ENCODE measurements around the gene ACACA.

The ACACA gene

GRCh38 chr17:37340804-37341203 lies 65.8 kb downstream of the ACACA start:
- no peak overlapping the region for H3K4me3 ChIP-seq (ENCODE audit: low read length)
- no peak for DNase-seq (ENCODE audit: low read depth)
- TF ChIP-seq, protein P1, sequence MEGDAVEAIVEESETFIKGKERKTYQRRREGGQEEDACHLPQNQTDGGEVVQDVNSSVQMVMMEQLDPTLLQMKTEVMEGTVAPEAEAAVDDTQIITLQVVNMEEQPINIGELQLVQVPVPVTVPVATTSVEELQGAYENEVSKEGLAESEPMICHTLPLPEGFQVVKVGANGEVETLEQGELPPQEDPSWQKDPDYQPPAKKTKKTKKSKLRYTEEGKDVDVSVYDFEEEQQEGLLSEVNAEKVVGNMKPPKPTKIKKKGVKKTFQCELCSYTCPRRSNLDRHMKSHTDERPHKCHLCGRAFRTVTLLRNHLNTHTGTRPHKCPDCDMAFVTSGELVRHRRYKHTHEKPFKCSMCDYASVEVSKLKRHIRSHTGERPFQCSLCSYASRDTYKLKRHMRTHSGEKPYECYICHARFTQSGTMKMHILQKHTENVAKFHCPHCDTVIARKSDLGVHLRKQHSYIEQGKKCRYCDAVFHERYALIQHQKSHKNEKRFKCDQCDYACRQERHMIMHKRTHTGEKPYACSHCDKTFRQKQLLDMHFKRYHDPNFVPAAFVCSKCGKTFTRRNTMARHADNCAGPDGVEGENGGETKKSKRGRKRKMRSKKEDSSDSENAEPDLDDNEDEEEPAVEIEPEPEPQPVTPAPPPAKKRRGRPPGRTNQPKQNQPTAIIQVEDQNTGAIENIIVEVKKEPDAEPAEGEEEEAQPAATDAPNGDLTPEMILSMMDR (IDR thresholded peaks at IDR 0.05; ENCODE audit: insufficient read depth, low read depth, low read length, missing control alignments), result no peak

DNA sequence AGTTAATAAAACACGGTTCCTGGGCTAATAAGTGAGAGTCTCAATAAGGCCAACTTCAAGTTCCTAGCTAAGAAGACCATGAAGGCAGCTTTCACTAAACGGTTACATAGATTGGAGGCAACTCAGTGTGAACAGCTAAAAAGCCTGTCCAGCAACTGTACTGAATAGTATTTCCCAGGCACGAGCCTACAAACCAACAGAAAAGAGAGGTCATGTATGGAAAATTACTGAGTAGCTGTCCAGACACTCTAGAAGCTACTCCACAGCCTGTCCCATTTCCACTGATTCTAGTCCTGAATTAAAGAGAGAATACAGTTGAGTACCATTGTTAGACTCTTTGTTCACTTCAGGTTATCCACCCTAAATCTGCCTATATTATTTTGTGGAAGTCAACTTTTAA lies 67.3 kb downstream of the ACACA start:
- TF ChIP-seq, protein P1 (IDR thresholded peaks at IDR 0.05; ENCODE audit: insufficient read depth, low read depth, low read length, missing control alignments), result no peak
- DNase-seq (ENCODE audit: low read depth), result no peak
- no peak overlapping the region for H3K4me3 ChIP-seq (ENCODE audit: low read length)

DNA sequence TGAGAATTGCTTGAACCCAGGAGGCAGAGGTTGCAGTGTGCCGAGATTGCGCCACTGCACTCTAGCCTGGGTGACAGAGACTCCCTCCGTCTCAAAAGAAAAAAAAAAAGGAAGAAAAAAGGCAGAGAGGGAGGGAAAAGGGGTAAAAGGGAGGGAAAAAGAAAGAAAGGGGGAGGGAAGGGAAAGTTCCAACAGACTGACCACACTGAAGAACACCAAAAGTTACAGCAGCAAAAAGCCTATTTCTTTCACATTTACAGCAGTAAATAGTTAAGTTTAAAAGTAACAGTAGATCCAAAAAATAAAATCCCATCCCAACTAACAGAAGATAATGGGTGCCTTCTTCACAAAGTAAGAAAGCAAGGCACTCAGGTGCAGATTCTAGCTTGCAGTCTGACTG lies 67.8 kb downstream of the ACACA start:
- H3K4me3 ChIP-seq (ENCODE audit: low read length), result no peak overlapping the region
- no peak for DNase-seq (ENCODE audit: low read depth)
- TF ChIP-seq, protein P1 (IDR thresholded peaks at IDR 0.05; ENCODE audit: insufficient read depth, low read depth, low read length, missing control alignments), result no peak

- DNase-seq (ENCODE audit: low read depth), result no peak
- no peak overlapping the region for H3K4me3 ChIP-seq (ENCODE audit: low read length)
- TF ChIP-seq, protein P1 (IDR thresholded peaks at IDR 0.05; ENCODE audit: insufficient read depth, low read depth, low read length, missing control alignments), result no peak
These were observed 79.1 kb downstream of the ACACA start for GRCh38 chr17:37327341-37328090.

- no peak for DNase-seq (ENCODE audit: low read depth)
- H3K4me3 ChIP-seq (ENCODE audit: low read length), result no peak overlapping the region
- TF ChIP-seq, protein P1 (IDR thresholded peaks at IDR 0.05; ENCODE audit: insufficient read depth, low read depth, low read length, missing control alignments), result no peak
These were observed 83.6 kb downstream of the ACACA start for GRCh38 chr17:37322826-37323561.

DNA sequence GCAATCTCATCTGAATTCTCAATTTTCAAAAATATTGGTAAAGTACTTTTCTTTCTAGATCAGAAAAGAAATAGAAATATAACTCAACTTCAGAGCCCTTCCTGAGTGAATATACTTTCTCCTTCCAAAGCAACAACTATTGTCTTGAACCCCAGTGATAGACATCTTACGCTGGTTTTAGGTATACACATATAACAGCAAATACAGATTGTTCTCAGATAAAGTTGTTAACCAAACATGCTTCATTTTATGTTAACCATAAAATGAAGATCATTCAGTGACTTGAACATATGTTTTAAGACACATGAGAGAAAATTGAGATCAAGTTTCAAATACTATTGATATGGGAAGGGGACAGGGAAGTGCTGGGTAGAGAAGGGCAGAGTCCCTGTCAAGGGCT lies 84.5 kb downstream of the ACACA start:
- H3K4me3 ChIP-seq (ENCODE audit: low read length), result no peak overlapping the region
- TF ChIP-seq, protein P1 (IDR thresholded peaks at IDR 0.05; ENCODE audit: insufficient read depth, low read depth, low read length, missing control alignments), result no peak
- DNase-seq (ENCODE audit: low read depth), result no peak

All from epithelial cell of esophagus (primary cell).